Glutamatergic neuron (in vitro differentiated cells): ENCODE measurements around the gene PDE8A. TPM values are rescaled to one million over a fixed set of nuclear protein-coding genes. Genes with fewer than 3 reads are reported as not detected.

Experiments
- DNase-seq: peaks from one replicate; pipeline ENCODE4 v3.0.0; 2022
- H3K27ac Mint-ChIP-seq: one replicate; pipeline ENCODE4 v1.8.0; 2020; ENCODE audit warnings: mild to moderate bottlenecking, mixed read lengths, inconsistent platforms; ENCODE audit not compliant: unreplicated experiment
- H3K27me3 Mint-ChIP-seq: one replicate; pipeline ENCODE4 v1.8.0; 2020; ENCODE audit warnings: mild to moderate bottlenecking, moderate library complexity, mixed read lengths, inconsistent platforms; ENCODE audit not compliant: unreplicated experiment
- H3K36me3 Mint-ChIP-seq: one replicate; pipeline ENCODE4 v1.8.0; 2020; ENCODE audit warnings: mild to moderate bottlenecking, mixed read lengths, inconsistent platforms; ENCODE audit not compliant: unreplicated experiment
- H3K4me1 Mint-ChIP-seq: one replicate; pipeline ENCODE4 v1.8.0; 2020; ENCODE audit warnings: mild to moderate bottlenecking, low read depth, mixed read lengths, inconsistent platforms; ENCODE audit not compliant: unreplicated experiment
- H3K4me3 Mint-ChIP-seq: one replicate; pipeline ENCODE4 v1.8.0; 2020; ENCODE audit warnings: mild to moderate bottlenecking, mixed read lengths, inconsistent platforms; ENCODE audit not compliant: unreplicated experiment
- H3K9me3 Mint-ChIP-seq: one replicate; pipeline ENCODE4 v1.8.0; 2020; ENCODE audit warnings: mild to moderate bottlenecking, moderate library complexity, mixed read lengths, inconsistent platforms; ENCODE audit not compliant: unreplicated experiment
- total RNA-seq: library from RNA; stranded (reverse); fragmentation: NEBNext Ultra II Directional; extraction: Animal tissue kit (Norgen Biotek cat#: 25700); gene quantifications from one replicate; pipeline ENCODE4 v1.2.1, GENCODE V29; 2021; ENCODE audit not compliant: unreplicated experiment
- TF ChIP-seq, protein P1 (sequence below): fragments of 200-600 bp; sonication (generic); IDR thresholded peaks from one replicate; pipeline ENCODE4 v1.5.0; 2021; ENCODE audit not compliant: partially characterized antibody, unreplicated experiment

The PDE8A gene
- total RNA-seq, 1 donor from 2014 or later = 5.7 TPM

DNA sequence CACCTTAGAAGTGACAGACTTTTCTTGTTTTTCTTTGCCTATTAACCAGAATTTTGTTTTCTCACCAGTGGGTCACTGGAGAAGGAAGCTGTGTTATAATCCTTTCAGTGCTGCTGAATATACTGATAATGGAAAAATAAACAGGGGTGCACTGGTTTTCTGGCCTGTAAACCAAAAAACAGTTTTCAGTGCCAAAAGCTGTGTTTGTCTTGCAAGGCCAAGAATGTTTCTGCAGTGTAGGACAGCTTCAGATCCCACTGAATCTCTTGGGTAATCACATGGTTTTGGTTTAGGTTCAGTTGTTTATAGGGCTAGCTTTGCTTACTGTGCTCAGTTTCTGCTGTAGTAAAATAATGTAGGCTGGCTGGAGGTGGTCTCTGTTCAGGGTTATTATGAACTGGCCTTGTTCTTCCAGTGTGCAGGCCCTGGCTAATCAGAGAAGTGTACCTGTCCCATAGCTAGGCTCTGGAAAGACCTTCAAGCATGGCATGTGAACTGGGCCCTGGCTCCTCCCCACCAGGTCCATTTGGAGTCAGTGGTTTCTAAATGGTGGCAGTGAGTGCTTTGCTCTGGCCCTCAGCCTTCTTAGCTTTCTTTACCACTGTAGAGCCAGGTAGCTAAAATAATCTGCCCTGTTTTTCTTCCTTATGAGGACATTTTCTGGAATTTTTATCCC lies 18.7 kb downstream of the PDE8A start:
- Mint-ChIP-seq H3K36me3 (peaks cover 6% of the 10 kb centered on the region), H3K4me1 (no peaks in the 10 kb centered on the region), H3K9me3 (no peaks in the 10 kb centered on the region), H3K4me3 (no peak overlapping the region), H3K27ac (no peak overlapping the region), H3K27me3 (no peaks in the 10 kb centered on the region)
- no peak for DNase-seq
- TF ChIP-seq, protein P1, sequence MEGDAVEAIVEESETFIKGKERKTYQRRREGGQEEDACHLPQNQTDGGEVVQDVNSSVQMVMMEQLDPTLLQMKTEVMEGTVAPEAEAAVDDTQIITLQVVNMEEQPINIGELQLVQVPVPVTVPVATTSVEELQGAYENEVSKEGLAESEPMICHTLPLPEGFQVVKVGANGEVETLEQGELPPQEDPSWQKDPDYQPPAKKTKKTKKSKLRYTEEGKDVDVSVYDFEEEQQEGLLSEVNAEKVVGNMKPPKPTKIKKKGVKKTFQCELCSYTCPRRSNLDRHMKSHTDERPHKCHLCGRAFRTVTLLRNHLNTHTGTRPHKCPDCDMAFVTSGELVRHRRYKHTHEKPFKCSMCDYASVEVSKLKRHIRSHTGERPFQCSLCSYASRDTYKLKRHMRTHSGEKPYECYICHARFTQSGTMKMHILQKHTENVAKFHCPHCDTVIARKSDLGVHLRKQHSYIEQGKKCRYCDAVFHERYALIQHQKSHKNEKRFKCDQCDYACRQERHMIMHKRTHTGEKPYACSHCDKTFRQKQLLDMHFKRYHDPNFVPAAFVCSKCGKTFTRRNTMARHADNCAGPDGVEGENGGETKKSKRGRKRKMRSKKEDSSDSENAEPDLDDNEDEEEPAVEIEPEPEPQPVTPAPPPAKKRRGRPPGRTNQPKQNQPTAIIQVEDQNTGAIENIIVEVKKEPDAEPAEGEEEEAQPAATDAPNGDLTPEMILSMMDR = no peak

DNA sequence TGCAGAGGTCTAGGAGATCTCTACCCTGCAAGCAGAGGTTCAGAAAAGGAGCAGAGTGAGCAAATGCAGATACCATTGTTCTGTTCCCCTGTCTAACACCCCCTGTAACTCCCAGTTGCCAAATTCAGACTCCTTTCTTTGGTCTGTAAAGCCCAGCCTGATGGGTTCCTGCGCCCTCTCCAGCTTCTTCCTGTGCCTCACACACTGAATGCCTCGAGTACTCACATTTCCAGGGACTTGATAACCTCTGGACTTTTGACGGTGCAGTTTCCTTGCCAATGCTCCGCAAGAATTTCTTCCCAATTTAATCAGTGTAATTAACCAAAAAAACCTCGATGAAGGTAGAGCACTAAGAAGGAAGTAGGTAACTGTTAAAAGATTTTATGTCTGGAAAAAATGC lies 19.3 kb downstream of the PDE8A start:
- Mint-ChIP-seq H3K9me3 (no peaks in the 10 kb centered on the region), H3K27ac (no peak overlapping the region), H3K36me3 (peaks cover 6% of the 10 kb centered on the region), H3K4me3 (no peak overlapping the region), H3K27me3 (no peaks in the 10 kb centered on the region), H3K4me1 (no peaks in the 10 kb centered on the region)
- DNase-seq = no peak
- TF ChIP-seq, protein P1 = no peak

DNA sequence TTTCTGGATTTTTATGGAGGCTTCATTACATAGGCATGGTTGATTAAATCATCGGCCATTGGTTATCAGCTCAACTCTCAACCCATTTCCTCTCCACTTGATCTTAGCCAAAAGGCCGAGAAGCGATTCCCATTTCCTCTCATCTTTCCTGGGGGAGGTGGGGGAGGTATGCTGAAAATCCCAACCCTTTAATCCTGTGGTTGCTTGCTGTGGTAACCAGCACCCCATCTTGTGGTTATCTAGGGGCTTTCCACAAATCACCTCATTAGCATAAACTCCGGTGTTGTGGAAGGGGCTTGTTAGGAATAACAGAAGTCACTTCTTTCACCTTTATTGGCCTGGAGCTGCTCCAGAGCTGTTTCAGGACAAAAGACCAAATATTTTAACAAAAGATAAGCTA lies 20.9 kb downstream of the PDE8A start:
- Mint-ChIP-seq H3K9me3 (no peaks in the 10 kb centered on the region), H3K4me1 (peaks cover 4% of the 10 kb centered on the region), H3K27ac (no peak overlapping the region), H3K27me3 (no peaks in the 10 kb centered on the region), H3K36me3 (peaks cover 6% of the 10 kb centered on the region), H3K4me3 (no peak overlapping the region)
- DNase-seq = no peak
- TF ChIP-seq, protein P1 = no peak

DNA sequence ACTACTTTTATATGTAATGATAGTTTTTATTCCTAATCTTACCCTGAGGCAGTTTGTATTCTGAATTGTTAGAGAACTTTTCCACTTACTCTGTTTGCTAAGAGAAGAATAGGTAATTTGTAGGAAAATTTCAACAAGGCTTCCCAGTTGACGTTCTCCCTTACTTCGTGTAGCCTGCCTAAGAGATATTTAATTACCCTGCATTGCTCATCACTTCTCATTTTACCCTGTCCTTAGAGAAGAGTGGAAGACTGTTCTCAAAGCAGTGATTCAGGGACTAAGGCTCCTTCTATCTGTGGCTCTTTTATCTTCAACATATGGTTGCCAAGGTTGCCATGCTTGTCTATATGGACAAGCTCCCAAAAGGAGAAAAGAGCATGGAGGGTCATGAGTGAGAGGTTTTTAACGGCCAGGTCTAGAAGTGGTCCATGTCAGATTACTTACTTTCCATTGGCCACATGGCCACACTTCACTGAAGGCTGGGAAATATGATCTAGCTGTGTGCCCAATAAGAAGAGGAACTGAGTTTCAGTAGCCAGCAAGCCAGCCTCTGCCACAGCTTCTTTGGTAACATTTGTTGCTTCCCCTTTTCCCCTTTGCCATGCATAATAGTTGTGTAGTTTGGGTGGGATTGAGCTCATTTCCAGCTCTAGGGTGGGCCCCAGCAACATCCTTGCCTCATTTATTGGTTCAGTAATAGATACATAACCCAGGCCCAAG lies 22.1 kb downstream of the PDE8A start:
- H3K36me3 Mint-ChIP-seq = peaks cover 6% of the 10 kb centered on the region

More for the DNA sequence above, 22.1 kb downstream of the PDE8A start:
- Mint-ChIP-seq H3K4me3 (no peak overlapping the region), H3K9me3 (no peaks in the 10 kb centered on the region), H3K4me1 (peaks cover 4% of the 10 kb centered on the region), H3K27ac (no peak overlapping the region), H3K27me3 (no peaks in the 10 kb centered on the region)
- DNase-seq = no peak
- TF ChIP-seq, protein P1 = no peak
